Activated CD4-positive, alpha-beta T cell treated with anti-CD3 and anti-CD28 coated beads, Interleukin-2, amount 50 U/mL, for 1 hour (primary cell): Measurements from ENCODE around the gene LHFPL3.
"Not testable (repeated sequence)": the region's sequence is repeated elsewhere in the genome, so short reads cannot be mapped to it uniquely, and the experiment has no call there.

Experiments used
- DNase-seq: peaks from one replicate; pipeline ENCODE4 v3.0.0-alpha.2; 2020

The LHFPL3 gene

DNA sequence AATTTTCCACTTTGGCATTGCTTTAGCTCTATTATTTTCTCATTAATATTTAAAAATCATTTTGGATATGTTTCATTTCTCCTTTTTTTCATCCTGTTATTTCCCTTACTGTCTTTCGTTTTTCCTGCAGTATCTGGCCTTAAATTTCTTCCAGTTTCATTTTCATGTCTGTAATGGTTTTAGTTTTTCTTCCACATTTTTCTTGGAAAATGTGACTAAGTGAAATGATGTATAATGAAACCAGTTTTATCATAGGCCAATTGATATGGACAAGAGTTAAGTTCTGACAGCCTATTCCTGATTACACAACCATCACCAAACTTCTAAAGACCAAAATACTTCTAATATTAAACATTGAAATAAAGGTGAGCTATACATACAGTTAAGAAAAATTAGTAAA, 158.5 kb downstream of the LHFPL3 start:
- DNase-seq, result no peak

GRCh38 chr7:104487642-104488041, 159.2 kb downstream of the LHFPL3 start:
- DNase-seq, result no peak

DNA sequence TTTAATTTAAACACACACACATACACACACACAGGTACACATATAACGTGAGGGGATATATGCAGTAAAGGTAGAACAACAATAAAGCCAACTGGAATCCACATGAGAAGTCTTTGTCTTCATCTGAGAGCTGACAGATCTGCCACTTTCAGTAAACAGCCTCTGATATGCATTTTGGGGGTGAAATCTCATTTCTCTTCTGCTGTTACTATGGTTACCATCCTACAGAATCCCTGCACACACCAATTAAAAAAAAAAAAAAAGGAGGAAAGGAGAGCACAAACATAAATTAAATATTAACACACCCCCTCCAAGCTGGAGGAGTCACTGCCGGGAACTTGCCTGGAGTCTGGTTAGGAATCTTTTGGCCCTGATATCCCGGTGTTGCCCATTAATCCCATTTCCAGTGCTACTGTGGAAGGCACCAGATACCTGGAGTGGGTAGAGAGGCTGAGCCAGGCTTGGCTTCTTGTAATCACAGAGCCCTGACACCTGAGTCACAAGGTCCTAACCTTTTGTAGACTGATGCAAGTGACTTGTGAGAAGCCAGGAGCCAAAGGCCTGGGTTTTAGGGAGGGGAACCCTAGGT, 169.1 kb downstream of the LHFPL3 start:
- no peak for DNase-seq

GRCh38 chr7:104499975-104500374, 171.6 kb downstream of the LHFPL3 start:
- no peak for DNase-seq

- DNase-seq, result no peak
Measured at GRCh38 chr7:104509874-104510273, 181.5 kb downstream of the LHFPL3 start.

DNA sequence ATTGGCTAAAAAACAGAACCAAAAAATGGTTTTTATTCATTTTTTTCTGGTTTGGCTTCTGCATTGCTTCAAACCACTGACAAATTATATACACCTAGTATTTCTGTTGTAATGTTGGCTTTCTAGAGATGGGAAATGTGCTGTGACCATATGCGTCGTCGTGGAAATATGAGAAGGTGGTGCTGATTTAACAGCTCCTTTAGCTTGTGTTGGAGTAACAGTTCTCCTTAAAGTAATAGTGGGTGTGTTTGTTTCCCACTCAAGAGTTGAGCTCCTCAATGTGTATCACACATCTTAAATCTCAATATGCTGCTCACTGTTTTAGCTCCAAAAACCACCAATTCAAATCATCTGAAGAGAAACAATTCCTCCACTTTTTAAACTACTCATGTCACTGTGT, 196.4 kb downstream of the LHFPL3 start:
- DNase-seq, result no peak

DNA sequence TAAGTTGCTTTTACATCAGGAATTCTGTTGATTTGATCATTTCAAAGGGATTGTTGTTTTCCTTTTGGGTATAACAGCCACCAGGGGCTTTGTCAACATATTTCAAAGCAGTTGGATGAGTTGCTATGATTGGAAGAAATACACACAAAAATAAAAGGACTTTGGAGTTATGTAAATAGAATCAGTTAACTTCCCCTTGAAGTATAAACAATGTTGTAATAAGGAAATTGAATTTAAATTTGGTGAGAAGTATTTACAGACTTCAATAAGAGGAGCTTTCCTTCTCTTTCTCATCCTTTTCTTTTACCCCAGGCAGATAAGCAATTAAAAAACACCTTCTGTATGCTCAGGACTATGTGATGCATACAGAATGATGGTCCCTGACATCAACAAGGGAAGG, 199.7 kb downstream of the LHFPL3 start:
- no peak for DNase-seq

GRCh38 chr7:104529567-104529966, 201.2 kb downstream of the LHFPL3 start:
- DNase-seq, result no peak

- no peak for DNase-seq
Measured at GRCh38 chr7:104530251-104530650, 201.8 kb downstream of the LHFPL3 start.

DNA sequence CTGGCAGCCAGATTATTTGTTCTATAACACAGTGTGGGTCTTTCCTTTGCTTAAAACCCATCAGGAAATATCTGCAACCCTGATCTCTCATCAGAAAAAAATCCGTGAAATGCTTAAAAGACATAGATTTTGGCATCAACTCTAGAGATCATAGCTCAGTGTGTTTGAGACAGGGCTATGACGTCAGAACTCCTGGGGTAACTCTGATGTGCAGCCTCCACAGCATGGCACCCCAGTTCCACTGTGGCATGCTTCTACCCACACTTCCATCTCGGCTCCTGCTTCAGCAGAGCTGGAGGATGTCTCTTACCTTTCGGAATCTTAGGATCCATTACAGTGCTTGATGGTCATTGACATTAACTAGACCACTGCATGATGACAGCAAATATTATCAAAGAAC, 205.7 kb downstream of the LHFPL3 start:
- no peak for DNase-seq

- DNase-seq, result no peak
Measured at GRCh38 chr7:104535841-104536240, 207.4 kb downstream of the LHFPL3 start.

GRCh38 chr7:104536956-104537355, 208.6 kb downstream of the LHFPL3 start:
- no peak for DNase-seq

DNA sequence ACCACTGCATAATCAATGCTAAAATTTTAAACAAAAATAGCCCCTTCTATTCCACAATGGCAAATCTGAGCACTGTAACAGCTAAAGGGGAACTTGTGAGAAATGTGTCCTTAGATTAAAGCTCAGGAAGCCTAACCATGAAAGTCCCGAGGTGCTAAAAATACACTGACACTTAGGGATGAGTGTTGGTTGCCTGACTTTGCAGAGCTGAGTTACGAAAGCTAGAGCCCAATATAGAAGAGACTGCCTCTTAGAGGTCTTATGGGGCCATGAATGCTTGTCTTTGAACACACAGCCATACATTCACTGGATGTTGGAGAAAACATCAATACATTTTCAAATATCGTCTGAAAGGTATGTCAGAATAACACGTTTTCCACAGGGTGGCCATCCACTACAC, 209.7 kb downstream of the LHFPL3 start:
- no peak for DNase-seq

DNA sequence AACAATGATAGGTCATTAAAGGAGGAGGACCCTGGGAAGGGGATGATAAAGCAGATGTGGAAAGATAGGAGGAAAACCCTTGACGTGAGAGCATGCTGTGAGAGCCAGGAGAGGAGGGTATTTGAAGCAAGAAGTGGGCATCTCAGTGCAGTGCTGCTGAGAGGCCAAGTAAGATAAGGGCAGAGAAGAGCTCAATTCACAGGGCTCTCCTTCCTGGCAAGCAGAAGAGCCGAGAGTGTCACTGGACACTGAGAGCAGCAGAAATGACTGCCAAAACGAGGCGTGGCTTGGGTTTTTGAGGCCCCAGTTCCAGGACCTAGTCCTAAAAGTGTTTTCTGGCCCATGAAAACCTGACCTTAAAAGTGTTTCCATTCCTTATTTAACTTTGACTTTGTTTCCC, 213.5 kb downstream of the LHFPL3 start:
- DNase-seq, result no peak

GRCh38 chr7:104548861-104549260, 220.5 kb downstream of the LHFPL3 start:
- no peak for DNase-seq

DNA sequence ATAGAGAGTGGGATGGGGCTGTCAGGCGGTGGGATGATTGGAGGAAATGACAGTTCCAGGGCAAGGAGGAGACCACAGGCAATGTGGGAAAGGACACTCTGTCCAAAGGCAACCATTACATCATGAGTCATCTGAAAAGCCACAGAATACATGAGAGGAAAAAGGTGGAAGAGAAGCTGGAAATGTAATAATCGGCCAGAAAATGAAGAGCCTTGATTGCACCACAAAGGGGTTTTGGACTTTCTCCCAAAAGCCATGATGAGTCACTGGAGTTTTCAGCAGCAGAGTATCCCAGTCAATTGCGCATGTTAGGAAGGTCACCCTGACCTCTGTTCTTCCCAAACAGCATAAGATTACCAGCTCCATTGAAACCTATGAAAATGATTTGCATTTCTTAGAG, 222.0 kb downstream of the LHFPL3 start:
- DNase-seq, result no peak

DNA sequence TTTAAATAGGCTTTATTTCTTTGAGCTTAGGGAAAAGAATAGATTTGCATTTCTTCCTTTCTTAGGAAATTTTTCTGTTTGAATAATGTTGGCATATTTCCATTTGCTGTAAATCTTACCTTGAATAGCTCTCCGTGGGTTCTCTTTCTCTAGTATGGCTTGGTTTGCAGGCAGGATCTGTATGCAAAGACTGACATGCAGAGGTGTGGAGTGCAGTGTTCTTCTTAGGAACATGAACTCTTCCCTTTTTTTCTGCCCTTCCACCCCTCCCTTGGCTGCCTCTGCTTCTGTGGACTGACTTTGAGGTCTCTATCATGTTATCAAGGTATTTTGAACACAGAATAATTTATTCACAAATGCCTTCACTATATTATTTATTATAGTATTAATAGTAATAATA, 222.8 kb downstream of the LHFPL3 start:
- no peak for DNase-seq

- DNase-seq, result no peak
Measured at GRCh38 chr7:104552102-104552501, 223.7 kb downstream of the LHFPL3 start.

- no peak for DNase-seq
Measured at GRCh38 chr7:104553074-104553473, 224.7 kb downstream of the LHFPL3 start.

DNA sequence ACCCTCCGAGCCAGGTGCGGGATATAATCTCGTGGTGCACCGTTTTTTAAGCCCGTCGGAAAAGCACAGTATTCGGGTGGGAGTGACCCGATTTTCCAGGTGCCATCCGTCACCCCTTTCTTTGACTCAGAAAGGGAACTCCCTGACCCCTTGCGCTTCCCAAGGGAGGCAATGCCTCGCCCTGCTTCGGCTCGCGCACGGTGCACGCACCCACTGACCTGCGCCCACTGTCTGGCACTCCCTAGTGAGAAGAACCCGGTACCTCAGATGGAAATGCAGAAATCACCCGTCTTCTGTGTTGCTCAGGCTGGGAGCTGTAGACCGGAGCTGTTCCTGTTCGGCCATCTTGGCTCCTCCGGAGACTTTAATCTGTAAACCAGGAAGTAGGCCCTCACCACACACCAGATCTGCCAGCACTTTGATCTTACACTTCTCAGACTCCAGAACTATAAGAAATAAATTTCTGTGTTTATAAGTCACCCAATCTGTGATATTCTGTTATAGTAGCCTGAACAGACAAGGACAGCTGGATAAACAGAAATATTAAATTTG, 235.0 kb downstream of the LHFPL3 start:
- not testable (repeated sequence) for DNase-seq

GRCh38 chr7:104569751-104570150, 241.3 kb downstream of the LHFPL3 start:
- no peak for DNase-seq

GRCh38 chr7:104572554-104572953, 244.2 kb downstream of the LHFPL3 start:
- DNase-seq, result no peak

GRCh38 chr7:104584620-104585019, 256.2 kb downstream of the LHFPL3 start:
- DNase-seq, result no peak

- DNase-seq, result not testable (repeated sequence)
Measured at GRCh38 chr7:104595591-104595990, 267.2 kb downstream of the LHFPL3 start.

GRCh38 chr7:104603957-104604356, 275.6 kb downstream of the LHFPL3 start:
- no peak for DNase-seq
